Iris pigment epithelial cell (primary cell): ENCODE results near the gene CPSF2.
A peak's percentile ranks its signal among the peaks of the same experiment; 100 is the strongest.

ENCODE experiments used
- DNase-seq: peaks from one replicate; pipeline ENCODE4 v3.0.0-alpha.2; 2011; ENCODE audit warnings: low read depth

CPSF2 gene

DNA sequence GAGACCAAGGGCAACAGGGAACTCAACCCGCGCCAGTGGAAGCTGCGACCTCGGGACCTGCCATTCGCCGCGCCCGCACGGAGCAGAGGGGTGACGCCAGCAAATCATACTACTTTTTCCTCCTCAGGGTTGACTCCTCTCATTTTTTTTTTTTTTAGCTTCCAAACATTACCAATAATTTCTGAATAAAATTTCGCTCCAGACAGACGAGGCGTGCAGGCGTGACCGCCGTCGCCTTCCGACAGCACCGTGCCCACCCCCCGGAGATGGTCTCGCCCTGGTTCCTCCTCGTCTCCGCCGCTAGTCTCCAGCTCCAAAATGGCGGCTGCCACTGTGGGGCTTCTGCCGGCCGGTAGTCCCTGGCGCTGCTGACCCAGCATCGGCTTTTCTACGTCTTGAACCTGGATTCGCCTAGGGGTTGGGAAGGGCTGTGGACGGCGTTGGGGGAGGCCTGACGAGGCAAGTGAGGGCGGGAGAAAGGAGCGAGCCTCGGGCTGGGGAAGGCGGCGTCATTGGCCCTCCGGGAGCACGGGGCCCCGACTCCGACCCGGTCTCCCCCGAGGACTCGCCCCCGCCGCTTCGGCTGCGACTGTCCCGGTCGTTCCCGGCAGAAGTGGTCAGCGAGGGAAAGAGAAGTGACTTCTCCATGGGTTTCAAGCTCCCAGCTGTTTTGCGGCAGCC, at the start of gene CPSF2, which contains the start of gene NDUFB1:
CPSF2 (plus strand) TSS at position 300 of the 681 bp plus-strand sequence. CDS start 9,016 bp downstream, outside the sequence.
NDUFB1 (minus strand) TSS at position 37 of the 681 bp plus-strand sequence. CDS start 4,069 bp downstream, outside the sequence.
- DNase-seq: peak; percentile 83

DNA sequence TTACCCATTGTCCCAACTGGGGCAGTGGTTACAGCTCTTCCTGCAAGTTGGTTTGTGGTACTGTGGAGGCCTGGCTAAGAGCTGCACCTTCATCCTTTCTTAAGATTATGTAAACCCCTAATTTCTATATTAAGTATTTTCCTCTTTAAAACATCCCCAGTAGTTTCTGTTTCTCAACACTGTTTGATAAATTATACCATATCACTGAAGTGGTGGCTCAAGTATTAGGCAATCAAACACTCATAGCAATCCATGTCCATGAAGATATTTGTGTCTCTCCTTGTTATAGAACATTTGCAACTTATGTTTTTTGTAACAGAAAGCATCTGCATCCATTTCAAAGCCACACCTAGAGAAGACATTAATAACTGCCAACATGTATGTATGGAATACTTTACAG, 47.2 kb upstream of the CPSF2 start:
- DNase-seq: peak; percentile 45

DNA sequence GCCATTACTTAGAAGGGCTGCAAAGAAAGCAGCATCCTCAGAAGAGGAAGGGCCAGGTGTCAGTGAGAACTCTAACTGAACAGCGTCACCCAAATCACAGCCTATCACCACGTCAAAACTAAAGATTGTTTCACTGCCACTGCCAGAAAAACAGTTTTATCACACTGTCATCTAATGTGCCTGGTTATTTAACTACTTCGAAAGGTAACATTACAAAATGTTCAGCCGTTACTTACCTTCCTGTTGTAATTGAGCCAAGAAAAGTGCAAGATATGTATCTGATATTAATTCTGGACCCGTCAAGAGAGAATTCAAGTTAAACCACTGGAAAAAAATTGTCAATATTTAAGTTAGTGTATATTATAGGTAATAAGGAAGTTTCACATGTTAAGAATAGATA, 33.3 kb upstream of the CPSF2 start:
- DNase-seq: no peak

DNA sequence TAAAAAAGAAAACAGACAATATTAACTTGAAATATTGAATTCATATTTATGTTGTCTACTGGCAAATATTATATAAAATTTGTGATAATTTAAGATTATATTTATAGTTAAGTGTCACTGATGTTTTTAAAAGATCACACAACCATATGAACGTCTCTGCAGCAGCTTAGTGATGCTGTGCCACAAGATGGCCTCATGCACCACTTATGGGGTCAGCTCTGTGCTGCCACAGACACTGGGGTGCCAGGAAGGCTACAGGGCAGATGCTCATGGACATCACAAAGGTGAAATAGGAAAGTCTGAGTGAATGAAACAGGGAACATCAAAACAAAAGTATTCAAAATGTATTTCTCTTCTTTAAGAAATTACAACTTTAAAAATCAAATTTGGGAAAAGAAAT, 28.4 kb upstream of the CPSF2 start:
- no peak for DNase-seq

DNA sequence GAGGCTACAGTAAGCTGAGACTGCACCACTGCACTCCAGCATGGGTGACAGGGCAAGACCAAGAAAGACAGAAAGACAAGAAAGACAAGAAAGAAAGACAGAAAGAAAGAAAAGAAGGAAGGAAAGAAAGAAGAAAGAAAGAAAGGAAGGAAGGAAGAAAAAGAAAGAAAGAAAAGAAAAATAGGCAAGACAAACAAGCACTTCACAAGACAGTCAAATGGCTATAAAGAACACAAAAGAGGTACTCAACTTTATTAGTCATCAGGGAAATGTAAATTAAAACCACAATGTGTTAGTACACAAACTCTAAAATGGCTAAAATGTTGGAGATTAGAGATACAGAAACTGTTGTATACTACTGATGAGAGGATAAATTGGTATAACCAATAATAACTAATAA, 22.0 kb upstream of the CPSF2 start:
- no peak for DNase-seq

DNA sequence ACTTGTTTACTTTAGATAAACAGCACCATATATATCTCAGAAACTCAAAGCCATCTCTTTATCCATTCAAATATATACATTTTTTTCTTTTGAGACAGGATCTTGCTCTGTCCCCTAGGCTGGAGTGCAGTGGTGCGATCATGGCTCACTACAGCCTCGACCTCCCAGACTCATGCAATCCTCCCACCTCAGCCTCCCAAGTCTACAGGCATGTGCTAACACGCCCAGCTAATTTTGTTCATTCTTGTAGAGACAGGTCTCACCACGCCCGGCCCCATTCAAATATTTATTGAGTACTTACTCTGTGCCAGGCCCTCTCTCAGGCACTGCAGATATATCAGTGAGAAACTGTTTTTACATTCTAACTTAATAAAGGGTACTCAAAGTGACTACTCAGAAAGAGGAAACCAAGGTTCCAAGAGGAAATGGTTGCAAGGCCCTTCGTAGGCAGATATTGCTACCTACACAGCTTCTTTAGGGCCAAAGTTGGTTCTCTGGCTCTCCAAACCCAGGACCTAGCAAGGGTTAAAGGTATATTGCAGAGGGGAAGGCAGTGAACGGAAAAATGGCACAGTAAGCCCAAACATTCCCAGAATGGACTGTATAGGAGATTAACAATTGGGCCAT, 18.3 kb upstream of the CPSF2 start:
- DNase-seq: no peak

DNA sequence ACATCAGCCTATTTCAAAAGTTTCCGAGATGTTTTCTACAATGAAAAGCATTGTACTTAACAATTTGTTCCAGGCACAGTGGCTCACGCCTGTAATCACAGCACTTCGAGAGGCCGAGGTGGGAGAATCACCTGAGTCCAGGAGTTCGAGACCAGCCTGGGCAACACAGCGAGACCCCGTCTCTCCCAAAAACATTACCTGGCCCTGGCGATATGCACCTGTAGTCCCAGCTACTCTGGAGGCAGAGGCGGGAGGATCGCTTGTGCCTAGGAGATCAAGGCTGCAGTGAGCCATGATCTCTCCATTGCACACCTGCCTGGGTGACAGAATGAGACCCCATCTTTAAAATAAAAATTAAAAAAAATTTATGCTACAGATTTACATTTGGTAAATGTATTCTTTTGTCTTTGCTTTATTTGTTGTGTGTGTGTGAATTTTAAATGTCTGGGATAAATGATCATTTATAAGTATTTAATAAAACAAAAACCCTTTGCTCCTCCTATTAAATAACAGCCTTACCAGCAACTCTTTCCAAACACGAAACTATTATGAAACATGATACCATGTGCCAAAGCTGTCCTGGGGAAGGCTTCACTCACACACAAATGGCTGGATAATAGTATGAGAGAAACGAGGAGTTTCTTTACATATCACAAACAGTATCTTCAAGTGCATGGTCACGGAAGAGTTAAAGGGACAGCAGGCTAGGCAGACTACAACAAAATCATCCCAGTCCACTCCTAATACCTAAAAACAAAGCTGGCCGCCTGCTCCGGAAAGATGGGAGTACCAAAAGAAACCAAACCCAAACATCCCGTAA, 16.5 kb upstream of the CPSF2 start:
- DNase-seq: peak; percentile 63

DNA sequence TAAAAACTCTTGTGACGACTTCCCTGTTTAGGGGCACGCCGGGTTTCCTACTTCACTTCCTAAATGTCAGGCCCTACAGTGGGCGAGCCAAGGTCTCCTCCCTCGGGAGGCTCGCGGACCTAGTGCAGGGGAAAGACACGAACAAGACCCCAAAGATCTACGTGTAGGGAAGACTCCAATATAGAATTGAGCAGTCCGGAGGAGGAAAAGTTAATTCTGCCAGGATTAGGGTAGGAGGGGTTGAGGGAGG, 16.0 kb upstream of the CPSF2 start:
- no peak for DNase-seq

DNA sequence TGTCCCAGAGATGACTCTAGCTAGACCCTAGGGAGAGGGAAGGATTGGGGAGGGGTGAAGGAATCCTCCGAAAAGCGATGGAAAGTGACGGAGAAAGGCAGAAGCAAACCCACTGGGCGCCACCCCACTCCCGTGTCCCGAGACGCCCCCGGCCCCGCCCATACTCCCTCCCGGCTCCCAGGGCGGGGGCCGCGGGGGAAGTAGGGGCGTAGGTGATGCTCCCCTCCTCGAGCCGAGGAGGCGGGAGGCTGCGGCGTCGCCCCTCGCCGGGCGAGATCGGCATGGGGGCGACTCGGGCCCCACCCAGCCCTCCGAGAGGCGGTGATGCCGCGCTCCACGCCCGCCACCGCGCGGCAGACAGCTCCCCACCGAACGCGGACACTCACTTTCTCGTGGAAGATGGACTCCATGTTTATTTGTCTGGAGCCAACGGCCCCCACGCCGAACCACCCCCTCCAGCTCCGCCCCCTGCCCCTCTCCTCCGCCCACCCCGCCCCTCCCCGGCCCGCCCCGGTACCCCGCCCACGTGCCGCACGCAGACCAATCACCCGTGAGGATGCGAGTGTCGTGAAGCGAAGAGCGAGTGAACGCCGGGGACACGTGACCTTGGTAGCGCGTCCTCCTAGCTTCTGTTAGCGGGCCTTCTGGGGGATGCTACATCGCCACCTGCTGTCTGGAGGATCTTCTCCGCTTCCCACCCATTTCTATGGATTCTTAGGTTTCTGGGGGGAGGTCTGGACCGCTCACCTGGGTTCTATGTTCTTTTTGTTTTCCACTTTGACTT, 15.4 kb upstream of the CPSF2 start, which contains the start of gene ATXN3:
ATXN3 (minus strand) TSS at position 440 of the 784 bp plus-strand sequence; CDS start at position 410, 30 bp downstream.
- peak; percentile 99 for DNase-seq

DNA sequence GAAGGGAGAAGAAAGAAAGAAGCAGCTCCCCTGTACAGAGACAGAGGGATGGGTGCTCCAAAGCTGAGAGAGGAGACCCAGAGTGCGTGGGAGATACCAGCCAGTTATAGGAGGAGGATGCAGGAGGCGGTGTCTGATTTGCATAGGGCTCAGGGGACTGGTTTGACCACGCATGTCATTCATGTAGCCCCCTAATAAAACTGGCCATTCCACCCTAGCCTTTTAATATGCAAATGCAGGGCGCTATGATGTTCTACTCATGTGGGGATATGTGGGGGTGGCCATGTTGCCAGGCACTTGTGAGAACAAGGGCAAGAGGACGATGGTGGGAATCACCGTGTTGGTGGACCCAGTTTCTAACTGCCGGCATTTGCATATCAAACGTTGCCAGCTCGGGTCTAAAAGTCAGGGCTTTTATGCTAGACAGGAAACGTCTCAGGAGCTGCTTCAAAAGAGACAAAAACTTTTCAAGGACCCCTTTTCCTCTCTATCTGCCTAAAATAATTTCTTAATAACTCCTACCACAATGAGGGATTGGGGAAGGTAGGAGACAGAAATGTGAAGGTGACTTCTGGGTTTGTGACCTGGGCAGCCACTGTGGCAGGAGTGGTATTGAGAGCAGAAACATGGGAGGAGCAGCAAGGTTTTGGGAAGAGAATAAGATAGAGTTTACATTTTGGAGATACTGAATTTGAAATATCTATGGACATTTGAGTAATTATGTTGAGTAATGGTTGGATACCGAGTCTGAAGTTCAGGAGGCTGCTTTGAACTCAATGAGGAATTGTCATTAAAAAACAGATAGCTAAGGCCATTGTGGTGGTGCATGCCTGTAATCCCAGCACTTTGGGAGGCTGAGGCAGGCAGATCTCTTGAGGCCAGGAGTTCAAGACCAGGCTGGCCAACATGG, 13.2 kb upstream of the CPSF2 start:
- DNase-seq: peak; percentile 6

DNA sequence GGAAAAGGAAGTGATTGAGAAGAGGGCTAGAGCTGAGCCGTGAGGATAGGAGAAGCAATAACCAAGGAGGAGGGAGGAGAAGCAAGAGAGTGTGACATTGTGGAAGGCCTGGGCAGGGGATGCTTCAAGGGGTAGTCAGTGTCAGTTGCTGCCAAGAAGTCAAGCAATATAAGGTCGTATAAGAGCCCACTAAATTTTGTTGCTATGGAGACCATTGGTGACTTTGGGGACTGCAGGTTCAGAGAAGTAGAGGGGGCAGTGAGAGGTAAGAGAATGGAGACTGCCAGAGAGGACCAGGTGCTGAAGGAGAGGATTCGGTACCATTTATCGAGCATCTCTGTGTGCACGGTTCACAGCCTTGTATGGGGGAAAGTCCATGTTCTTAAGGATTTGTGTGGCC, 12.3 kb upstream of the CPSF2 start:
- DNase-seq: no peak

DNA sequence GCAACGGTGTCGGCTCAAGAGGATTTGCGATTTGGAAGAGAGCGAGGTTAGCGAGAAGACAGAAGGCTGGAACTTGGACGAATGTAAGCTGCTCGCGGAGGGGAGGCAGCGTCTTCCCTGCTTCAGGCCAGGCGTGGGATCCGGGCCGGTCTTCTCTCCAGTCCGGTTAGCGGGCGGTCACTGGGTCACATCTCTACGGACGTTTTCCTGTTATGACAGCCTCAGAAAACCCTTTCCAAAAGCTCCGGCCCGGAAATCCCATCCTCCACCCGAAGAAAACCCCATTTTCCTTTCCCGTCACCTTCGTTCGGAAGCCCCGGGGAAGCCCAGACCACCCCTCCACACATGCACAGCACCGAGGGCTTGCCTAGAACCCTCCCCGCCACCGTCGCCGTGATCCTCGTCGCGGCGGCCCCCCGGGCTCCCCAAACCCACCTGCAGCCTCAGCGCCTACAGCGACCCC, 531 bp upstream of the CPSF2 start:
- DNase-seq: peak; percentile 65

DNA sequence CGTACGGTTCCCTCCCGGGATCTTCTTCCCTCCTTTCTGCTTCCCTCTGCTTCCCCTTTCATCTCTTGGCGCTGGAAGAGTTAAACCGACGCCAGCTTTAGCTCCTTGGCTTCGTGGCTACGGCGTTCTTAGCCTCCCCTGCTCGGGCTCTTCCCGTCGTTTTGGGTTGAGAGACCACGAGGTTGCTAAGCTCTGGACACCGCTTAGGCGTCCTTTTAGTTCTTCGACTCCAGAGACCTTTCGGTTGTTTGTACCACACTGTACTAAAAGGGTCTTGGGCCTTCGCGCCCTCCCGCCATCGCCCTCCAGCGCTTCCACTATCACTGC, 545 bp downstream of the CPSF2 start:
- peak; percentile 43 for DNase-seq

DNA sequence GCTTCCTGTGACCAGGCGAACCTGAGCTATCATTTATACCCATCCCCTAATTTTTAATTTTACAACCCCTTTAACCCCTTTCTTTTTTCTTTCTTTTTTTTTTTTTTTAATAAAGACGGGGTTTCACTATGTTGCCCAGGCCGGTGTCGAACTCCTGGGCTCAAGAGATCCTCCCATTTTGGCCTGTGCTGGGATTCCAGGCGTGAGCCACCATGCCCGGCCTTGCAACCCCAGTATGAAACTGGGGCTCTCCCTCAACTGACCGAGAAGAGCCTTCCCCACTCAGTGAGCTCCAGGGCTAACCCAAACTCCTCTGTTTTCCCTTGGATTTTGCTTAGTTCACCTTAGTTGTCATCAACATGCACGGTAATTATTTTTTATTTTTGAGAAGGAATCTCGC, 992 bp downstream of the CPSF2 start:
- DNase-seq: no peak

DNA sequence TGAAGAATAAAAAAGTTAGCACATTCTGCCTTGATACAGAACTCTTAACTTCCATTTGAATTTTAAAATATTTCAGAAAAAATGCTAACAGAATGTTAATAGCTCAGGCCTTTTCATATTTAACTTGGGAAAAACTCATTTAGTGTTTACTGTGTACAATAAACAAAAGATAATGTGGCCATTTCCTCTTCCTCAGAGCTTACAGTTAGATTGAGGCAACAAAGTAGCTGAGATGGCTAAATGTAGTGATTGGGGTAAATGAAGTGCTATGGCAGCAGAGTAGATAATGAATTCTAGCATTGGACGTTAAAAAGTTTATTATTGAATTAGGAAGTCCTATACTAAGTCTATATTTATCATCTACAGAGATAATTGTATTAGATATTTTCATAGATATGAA, 12.7 kb downstream of the CPSF2 start:
- no peak for DNase-seq

DNA sequence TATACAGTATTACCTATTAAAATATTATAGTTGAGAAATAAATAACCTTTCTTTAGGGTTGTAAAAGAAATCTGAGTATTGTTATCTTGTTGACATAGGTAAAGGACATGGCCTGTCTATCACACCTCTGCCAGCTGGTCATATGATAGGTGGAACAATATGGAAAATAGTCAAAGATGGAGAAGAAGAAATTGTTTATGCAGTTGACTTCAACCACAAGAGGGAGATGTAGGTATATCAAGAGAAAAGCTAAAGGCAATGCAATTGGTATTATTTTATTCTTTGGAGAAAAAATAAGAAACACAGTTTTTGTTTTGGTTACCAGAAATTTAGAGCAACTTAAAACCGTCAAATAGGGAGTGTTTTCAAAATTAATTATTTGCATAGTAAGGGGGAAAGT, 13.5 kb downstream of the CPSF2 start:
- DNase-seq: peak; percentile 52

DNA sequence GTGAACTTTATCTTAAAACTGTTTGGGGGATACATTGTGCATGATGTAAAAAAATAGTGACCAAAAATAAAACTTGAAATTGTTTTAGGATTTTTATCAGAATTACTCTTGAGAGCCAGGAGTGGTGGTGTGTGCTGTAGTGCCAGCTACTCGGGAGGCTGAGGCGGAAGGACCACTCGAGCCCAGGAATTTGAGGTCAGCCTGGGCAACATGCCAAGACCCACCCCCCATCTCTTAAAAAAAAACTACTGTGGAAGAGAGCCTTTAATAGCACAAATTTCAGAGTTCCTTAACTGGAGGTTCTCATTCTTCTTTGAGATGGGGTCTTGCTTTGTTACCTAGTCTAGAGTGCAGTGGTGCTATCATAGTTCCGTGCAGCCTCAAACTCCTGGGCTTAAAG, 21.5 kb downstream of the CPSF2 start:
- no peak for DNase-seq

DNA sequence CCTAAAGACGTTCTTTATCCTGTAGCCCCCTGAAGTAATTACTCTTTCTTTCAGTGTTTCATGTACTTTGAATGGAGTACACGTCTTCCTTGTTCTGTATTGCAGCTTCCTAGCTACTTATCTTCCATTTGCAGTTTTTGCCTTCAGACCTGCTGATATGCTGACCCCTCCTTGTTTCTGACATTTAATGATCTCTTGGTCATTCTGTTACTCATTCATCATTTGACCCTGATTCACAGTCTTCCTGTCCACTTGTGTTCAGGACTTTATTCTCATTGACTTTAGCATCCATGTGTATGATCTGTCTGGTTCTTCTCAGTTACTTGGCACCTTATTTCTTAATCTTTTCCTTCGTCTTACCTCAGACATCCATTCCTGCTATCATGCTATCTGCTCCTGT, 22.2 kb downstream of the CPSF2 start:
- no peak for DNase-seq

DNA sequence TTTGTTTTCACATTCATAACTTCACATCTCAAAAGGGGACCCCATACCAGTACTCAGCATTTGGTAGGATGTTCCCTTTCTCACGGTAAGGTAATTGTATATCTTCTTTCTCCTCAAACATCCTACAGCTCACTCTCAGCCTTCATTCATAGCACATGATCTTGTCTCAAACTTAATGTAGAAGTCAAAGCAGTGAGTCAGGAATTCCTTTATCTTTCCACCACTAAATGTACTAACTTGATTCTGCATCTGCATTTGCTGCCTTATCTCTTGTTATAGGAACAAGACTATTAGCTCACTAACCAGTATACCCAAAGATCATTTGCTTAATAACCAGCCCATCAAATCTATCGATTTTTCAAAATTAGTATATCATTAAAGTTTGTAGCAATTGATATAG, 22.9 kb downstream of the CPSF2 start:
- DNase-seq: peak; percentile 87

DNA sequence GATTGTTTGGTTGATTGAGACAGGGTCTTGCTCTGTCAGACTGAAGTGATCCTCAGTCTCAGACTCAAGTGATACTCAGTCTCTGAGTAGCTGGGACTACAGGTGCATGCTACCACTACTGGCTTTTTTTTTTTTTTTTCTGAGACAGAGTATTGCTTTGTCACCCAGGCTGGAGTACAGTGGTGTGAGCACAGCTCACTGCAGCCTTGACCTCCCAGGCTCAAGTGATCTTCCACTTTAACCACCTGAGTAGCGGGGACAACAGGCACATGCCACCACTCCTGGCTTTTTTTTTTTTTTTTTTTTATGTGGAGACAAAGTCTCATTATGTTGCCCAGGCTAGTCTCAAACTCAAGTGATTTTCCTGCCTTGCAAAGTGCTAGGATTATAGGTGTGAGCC, 31.8 kb downstream of the CPSF2 start:
- no peak for DNase-seq

DNA sequence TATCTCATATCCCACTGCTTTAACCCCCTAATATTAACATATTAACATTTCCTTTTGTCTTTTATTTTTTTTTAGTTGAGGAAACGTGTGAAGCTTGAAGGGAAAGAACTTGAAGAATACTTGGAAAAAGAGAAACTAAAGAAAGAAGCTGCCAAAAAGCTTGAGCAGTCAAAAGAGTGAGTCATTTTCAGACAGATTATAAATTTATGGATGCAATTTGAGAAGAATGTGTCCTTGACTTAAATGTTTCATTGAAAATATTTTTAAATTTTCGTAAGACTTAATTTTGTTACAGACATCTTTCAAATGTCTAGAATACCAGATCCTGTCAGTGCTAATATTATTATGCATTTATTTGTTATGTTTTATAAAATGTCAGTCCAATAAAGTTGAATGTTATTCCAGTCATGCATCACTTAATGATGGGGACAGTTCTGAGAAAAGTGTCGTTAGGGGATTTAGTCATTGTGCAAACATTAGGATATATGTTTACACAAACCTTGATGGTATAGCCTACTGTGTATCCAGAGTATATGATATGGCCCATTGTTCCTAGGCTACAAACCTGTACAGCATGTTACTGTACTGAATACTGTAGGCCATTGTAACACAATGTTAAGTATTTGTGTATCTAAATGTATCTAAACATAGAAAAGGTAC, 32.6 kb downstream of the CPSF2 start:
- DNase-seq: peak; percentile 70
